Measurements from ENCODE around the gene OBSCN. TPM values are rescaled to one million over a fixed set of nuclear protein-coding genes. Genes with fewer than 3 reads are reported as not detected.

Gene OBSCN
- total and polyA plus RNA-seq, 5 donors from 2014 or later: 0.13 to 57.1 (median 1.1) TPM

DNA sequence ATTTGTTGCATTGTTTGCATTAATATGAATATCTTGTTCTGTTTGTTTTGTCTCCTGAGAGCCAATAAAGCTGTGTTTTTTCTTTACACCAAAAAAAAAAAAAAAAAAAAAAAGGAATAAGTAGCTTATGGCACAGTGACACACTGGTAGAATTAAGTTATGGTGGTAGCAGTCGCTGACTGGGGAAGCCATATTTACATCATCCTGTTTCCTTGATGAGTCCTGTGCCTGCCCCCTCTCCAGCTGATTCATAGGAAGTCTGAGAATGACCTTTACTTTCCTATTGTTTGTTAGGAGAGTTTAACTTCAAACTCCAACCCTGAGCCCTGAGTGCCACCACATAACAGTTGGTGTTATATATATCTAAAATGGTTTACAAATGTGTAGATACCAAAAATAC is 62.2 kb downstream of the OBSCN start:
- H3K4me1 Mint-ChIP-seq: peaks cover 0 to 19% (median 5%) of the 10 kb centered on the region in 4 donors
- no peaks in the 10 kb centered on the region for H3K9me3 Mint-ChIP-seq
- H3K27me3 Mint-ChIP-seq: no peaks in the 10 kb centered on the region
- no peaks in the 10 kb centered on the region for H3K27me3 ChIP-seq (ENCODE audit: control insufficient read depth, insufficient read depth, low read length)
- H3K36me3 ChIP-seq (ENCODE audit: control insufficient read depth, insufficient read depth, low read length): no peaks in the 10 kb centered on the region
- no peak overlapping the region for H3K27ac Mint-ChIP-seq
- H3K27ac ChIP-seq (ENCODE audit: insufficient read depth, low read length, poor library complexity, severe bottlenecking): no peak overlapping the region
- no peak for DNase-seq
- H3K4me3 Mint-ChIP-seq: no peak overlapping the region
- H3K36me3 Mint-ChIP-seq: no peaks in the 10 kb centered on the region
- H3K4me3 ChIP-seq (ENCODE audit: low read depth, low read length): no peak overlapping the region
- H3K4me1 ChIP-seq (ENCODE audit: control insufficient read depth, insufficient read depth, low read length, poor library complexity, severe bottlenecking): no peaks in the 10 kb centered on the region
- ATAC-seq (ENCODE audit: low read depth in 2 of 2): no peak
- no peaks in the 10 kb centered on the region for H3K9me3 ChIP-seq (ENCODE audit: control insufficient read depth in 2 of 2, low read length in 2 of 2)

DNA sequence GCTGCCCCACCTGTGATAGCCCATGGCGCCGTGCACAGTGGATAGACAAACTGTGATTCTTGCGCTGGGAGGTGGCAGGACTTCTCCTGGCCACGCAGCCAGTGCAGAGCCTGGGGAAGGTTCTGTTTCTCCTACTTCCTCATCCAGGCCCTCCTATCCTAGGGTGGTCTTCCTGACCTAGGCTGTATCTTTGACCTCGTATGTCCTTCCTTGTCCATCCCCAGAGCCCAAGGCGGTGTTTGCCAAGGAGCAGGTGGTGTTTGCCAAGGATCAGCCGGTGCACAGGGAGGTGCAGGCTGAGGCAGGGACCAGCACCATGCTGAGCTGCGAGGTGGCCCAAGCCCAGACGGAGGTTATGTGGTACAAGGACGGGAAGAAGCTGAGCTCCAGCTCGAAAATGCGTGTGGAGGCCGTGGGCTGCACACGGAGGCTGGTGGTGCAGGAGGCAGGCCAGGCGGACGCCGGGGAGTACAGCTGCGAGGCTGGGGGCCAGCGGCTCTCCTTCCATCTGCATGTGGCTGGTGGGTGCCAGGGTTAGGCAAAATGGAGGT is 63.9 kb downstream of the OBSCN start:
- Mint-ChIP-seq H3K27me3 (no peaks in the 10 kb centered on the region), H3K4me1 (peaks cover 0 to 24% (median 6%) of the 10 kb centered on the region in 4 donors), H3K9me3 (no peaks in the 10 kb centered on the region), H3K27ac (no peak overlapping the region), H3K4me3 (peak overlapping the region in 1 of 4 donors; percentile 72), H3K36me3 (no peaks in the 10 kb centered on the region)
- DNase-seq (no peak), ATAC-seq (ENCODE audit: low read depth in 2 of 2) (no peak)
- no peak overlapping the region for H3K4me3 ChIP-seq (ENCODE audit: low read depth, low read length)
- H3K9me3 ChIP-seq (ENCODE audit: control insufficient read depth in 2 of 2, low read length in 2 of 2): no peaks in the 10 kb centered on the region
- H3K27me3 ChIP-seq (ENCODE audit: control insufficient read depth, insufficient read depth, low read length): no peaks in the 10 kb centered on the region
- no peaks in the 10 kb centered on the region for H3K36me3 ChIP-seq (ENCODE audit: control insufficient read depth, insufficient read depth, low read length)
- no peak overlapping the region for H3K27ac ChIP-seq (ENCODE audit: insufficient read depth, low read length, poor library complexity, severe bottlenecking)
- H3K4me1 ChIP-seq (ENCODE audit: control insufficient read depth, insufficient read depth, low read length, poor library complexity, severe bottlenecking): peaks cover 6% of the 10 kb centered on the region

GRCh38 chr1:228272331-228272791 is 64.5 kb downstream of the OBSCN start:
- H3K9me3 ChIP-seq (ENCODE audit: control insufficient read depth in 2 of 2, low read length in 2 of 2): no peaks in the 10 kb centered on the region
- Mint-ChIP-seq H3K36me3 (no peaks in the 10 kb centered on the region), H3K4me3 (peak overlapping the region in 1 of 4 donors; percentile 72), H3K27ac (peak overlapping the region in 2 of 3 donors; percentile 69 to 75), H3K9me3 (no peaks in the 10 kb centered on the region), H3K4me1 (peaks cover 0 to 25% (median 6%) of the 10 kb centered on the region in 4 donors), H3K27me3 (no peaks in the 10 kb centered on the region)
- H3K27ac ChIP-seq (ENCODE audit: insufficient read depth, low read length, poor library complexity, severe bottlenecking): no peak overlapping the region
- H3K27me3 ChIP-seq (ENCODE audit: control insufficient read depth, insufficient read depth, low read length): no peaks in the 10 kb centered on the region
- peaks cover 7% of the 10 kb centered on the region for H3K4me1 ChIP-seq (ENCODE audit: control insufficient read depth, insufficient read depth, low read length, poor library complexity, severe bottlenecking)
- H3K4me3 ChIP-seq (ENCODE audit: low read depth, low read length): no peak overlapping the region
- H3K36me3 ChIP-seq (ENCODE audit: control insufficient read depth, insufficient read depth, low read length): no peaks in the 10 kb centered on the region
- ATAC-seq (ENCODE audit: low read depth in 2 of 2) (no peak), DNase-seq (no peak)

- Mint-ChIP-seq H3K27me3 (no peaks in the 10 kb centered on the region), H3K9me3 (no peaks in the 10 kb centered on the region), H3K36me3 (no peaks in the 10 kb centered on the region), H3K4me1 (peaks cover 0 to 25% (median 6%) of the 10 kb centered on the region in 4 donors), H3K4me3 (peak overlapping the region in 2 of 4 donors; percentile 82 to 90), H3K27ac (peak overlapping the region in 2 of 3 donors; percentile 69 to 75)
- Histone ChIP-seq H3K27me3 (ENCODE audit: control insufficient read depth, insufficient read depth, low read length) (no peaks in the 10 kb centered on the region), H3K4me1 (ENCODE audit: control insufficient read depth, insufficient read depth, low read length, poor library complexity, severe bottlenecking) (peaks cover 7% of the 10 kb centered on the region), H3K27ac (ENCODE audit: insufficient read depth, low read length, poor library complexity, severe bottlenecking) (no peak overlapping the region), H3K9me3 (ENCODE audit: control insufficient read depth in 2 of 2, low read length in 2 of 2) (no peaks in the 10 kb centered on the region), H3K36me3 (ENCODE audit: control insufficient read depth, insufficient read depth, low read length) (no peaks in the 10 kb centered on the region), H3K4me3 (ENCODE audit: low read depth, low read length) (no peak overlapping the region)
- ATAC-seq (ENCODE audit: low read depth in 2 of 2): no peak
- no peak for DNase-seq
Observed at GRCh38 chr1:228272831-228273571, 65.2 kb downstream of the OBSCN start.

- Mint-ChIP-seq H3K36me3 (no peaks in the 10 kb centered on the region), H3K27ac (no peak overlapping the region), H3K9me3 (no peaks in the 10 kb centered on the region), H3K27me3 (no peaks in the 10 kb centered on the region), H3K4me1 (peaks cover 0 to 25% (median 6%) of the 10 kb centered on the region in 4 donors), H3K4me3 (peak overlapping the region in 3 of 4 donors; percentile 24 to 90 (median 82))
- Histone ChIP-seq H3K27me3 (ENCODE audit: control insufficient read depth, insufficient read depth, low read length) (no peaks in the 10 kb centered on the region), H3K36me3 (ENCODE audit: control insufficient read depth, insufficient read depth, low read length) (no peaks in the 10 kb centered on the region), H3K4me3 (ENCODE audit: low read depth, low read length) (no peak overlapping the region), H3K9me3 (ENCODE audit: control insufficient read depth in 2 of 2, low read length in 2 of 2) (no peaks in the 10 kb centered on the region), H3K27ac (ENCODE audit: insufficient read depth, low read length, poor library complexity, severe bottlenecking) (no peak overlapping the region), H3K4me1 (ENCODE audit: control insufficient read depth, insufficient read depth, low read length, poor library complexity, severe bottlenecking) (peaks cover 7% of the 10 kb centered on the region)
- no peak for DNase-seq
- ATAC-seq (ENCODE audit: low read depth in 2 of 2): no peak
Observed at GRCh38 chr1:228273720-228274451, 66.0 kb downstream of the OBSCN start.

GRCh38 chr1:228274452-228275178 is 66.8 kb downstream of the OBSCN start:
- H3K9me3 ChIP-seq (ENCODE audit: control insufficient read depth in 2 of 2, low read length in 2 of 2): no peaks in the 10 kb centered on the region
- peak overlapping the region in 2 of 3 donors; percentile 67 to 82 for H3K27ac Mint-ChIP-seq
- no peaks in the 10 kb centered on the region for H3K9me3 Mint-ChIP-seq
- no peaks in the 10 kb centered on the region for H3K36me3 ChIP-seq (ENCODE audit: control insufficient read depth, insufficient read depth, low read length)
- peak in 1 of 3 donors; percentile 15 for DNase-seq
- peaks cover 7% of the 10 kb centered on the region for H3K4me1 ChIP-seq (ENCODE audit: control insufficient read depth, insufficient read depth, low read length, poor library complexity, severe bottlenecking)
- peak overlapping the region; percentile 50 for H3K4me3 ChIP-seq (ENCODE audit: low read depth, low read length)
- no peaks in the 10 kb centered on the region for H3K27me3 Mint-ChIP-seq
- peaks cover 0 to 25% (median 6%) of the 10 kb centered on the region in 4 donors for H3K4me1 Mint-ChIP-seq
- H3K4me3 Mint-ChIP-seq: peak overlapping the region; percentile 82 to 90 (median 86)
- H3K27ac ChIP-seq (ENCODE audit: insufficient read depth, low read length, poor library complexity, severe bottlenecking): no peak overlapping the region
- ATAC-seq (ENCODE audit: low read depth in 2 of 2): no peak
- no peaks in the 10 kb centered on the region for H3K36me3 Mint-ChIP-seq
- H3K27me3 ChIP-seq (ENCODE audit: control insufficient read depth, insufficient read depth, low read length): no peaks in the 10 kb centered on the region

GRCh38 chr1:228275179-228275429 is 67.3 kb downstream of the OBSCN start:
- H3K36me3 Mint-ChIP-seq: no peaks in the 10 kb centered on the region
- no peaks in the 10 kb centered on the region for H3K9me3 ChIP-seq (ENCODE audit: control insufficient read depth in 2 of 2, low read length in 2 of 2)
- H3K27ac ChIP-seq (ENCODE audit: insufficient read depth, low read length, poor library complexity, severe bottlenecking): peak overlapping the region; percentile 41
- peak overlapping the region in 1 of 3 donors; percentile 82 for H3K27ac Mint-ChIP-seq
- H3K9me3 Mint-ChIP-seq: no peaks in the 10 kb centered on the region
- peak overlapping the region; percentile 82 to 90 (median 86) for H3K4me3 Mint-ChIP-seq
- no peaks in the 10 kb centered on the region for H3K36me3 ChIP-seq (ENCODE audit: control insufficient read depth, insufficient read depth, low read length)
- H3K27me3 Mint-ChIP-seq: no peaks in the 10 kb centered on the region
- ATAC-seq (ENCODE audit: low read depth in 2 of 2): no peak
- peak overlapping the region; percentile 50 for H3K4me3 ChIP-seq (ENCODE audit: low read depth, low read length)
- peaks cover 0 to 25% (median 6%) of the 10 kb centered on the region in 4 donors for H3K4me1 Mint-ChIP-seq
- H3K27me3 ChIP-seq (ENCODE audit: control insufficient read depth, insufficient read depth, low read length): no peaks in the 10 kb centered on the region
- H3K4me1 ChIP-seq (ENCODE audit: control insufficient read depth, insufficient read depth, low read length, poor library complexity, severe bottlenecking): peaks cover 7% of the 10 kb centered on the region
- DNase-seq: no peak

Measured in CD4-positive, CD25-positive, alpha-beta regulatory T cell (primary cell).